PC-9 (cell line): ENCODE results near the gene STIL. TPM values are rescaled to one million over a fixed set of nuclear protein-coding genes. Genes with fewer than 3 reads are reported as not detected.
A peak's percentile ranks its signal among the peaks of the same experiment; 100 is the strongest.
"Not testable (repeated sequence)": the region's sequence is repeated elsewhere in the genome, so short reads cannot be mapped to it uniquely, and the experiment has no call there.

Source experiments
- BruUV-seq: library from RNA; stranded (reverse); fragments of 400-500 nt; replicated peaks from 2 replicates; lab custom pipeline; 2021; lab: Mats Ljungman, UMichigan
- CTCF ChIA-PET: fragments of 300-600 bp; sonication (Branson Sonifier 250); formaldehyde crosslinking; loops from one replicate; lab custom pipeline; 2022; ENCODE audit warnings: antibody characterized with exemption; lab: Charles Lee
- POLR2A ChIA-PET: fragments of 300-600 bp; sonication (Branson Sonifier 250); formaldehyde crosslinking; loops from one replicate; lab custom pipeline; 2022; ENCODE audit warnings: antibody characterized with exemption; ENCODE audit not compliant: unreplicated experiment; lab: Charles Lee
- DNase-seq, 2 experiments: peaks; one replicate each; pipeline versions ENCODE4 v3.0.0 to v3.0.0-alpha.2; 2015 to 2022; ENCODE audit warnings: mixed read lengths in 1 of 2
- H2AFZ ChIP-seq: fragments of 200-600 bp; sonication (generic); 2 replicates; pipeline ENCODE4 v1.8.1; 2017; ENCODE audit warnings: antibody characterized with exemption
- H3F3A ChIP-seq: fragments of 200-600 bp; sonication (generic); 2 replicates; pipeline ENCODE4 v1.8.1; 2017; ENCODE audit warnings: antibody characterized with exemption, mild to moderate bottlenecking, low read depth; ENCODE audit not compliant: insufficient read depth
- H3K27ac ChIP-seq: fragments of 200-600 bp; sonication (generic); 2 replicates; pipeline ENCODE4 v1.6.1; 2016; ENCODE audit warnings: mixed run types
- H3K27me3 ChIP-seq: fragments of 200-600 bp; sonication (generic); 2 replicates; pipeline ENCODE4 v1.6.1; 2016; ENCODE audit warnings: low read depth, mixed run types; ENCODE audit not compliant: insufficient read depth
- H3K36me3 ChIP-seq: fragments of 200-600 bp; sonication (generic); 2 replicates; pipeline ENCODE4 v1.6.1; 2016; ENCODE audit warnings: low read depth, mixed run types
- H3K4me1 ChIP-seq: fragments of 200-600 bp; sonication (generic); replicated peaks from 2 replicates; pipeline ENCODE4 v1.6.1; 2016; ENCODE audit warnings: mixed run types; ENCODE audit not compliant: insufficient read depth
- H3K4me2 ChIP-seq: fragments of 200-600 bp; sonication (generic); 2 replicates; pipeline ENCODE4 v1.6.1; 2017; ENCODE audit warnings: mixed run types
- H3K4me3 ChIP-seq: fragments of 200-600 bp; sonication (generic); 2 replicates; pipeline ENCODE4 v1.6.1; 2016; ENCODE audit warnings: mixed run types
- H3K79me2 ChIP-seq: fragments of 200-600 bp; sonication (generic); 2 replicates; pipeline ENCODE4 v1.6.1; 2017; ENCODE audit warnings: low read depth, mixed run types
- H3K9me2 ChIP-seq: fragments of 200-600 bp; sonication (generic); 2 replicates; pipeline ENCODE4 v1.8.1; 2017; ENCODE audit warnings: mild to moderate bottlenecking; ENCODE audit not compliant: insufficient read depth
- H3K9me3 ChIP-seq: fragments of 200-600 bp; sonication (generic); 2 replicates; pipeline ENCODE4 v1.8.1; 2016; ENCODE audit warnings: low read depth; ENCODE audit not compliant: insufficient read depth
- H4K20me1 ChIP-seq: fragments of 200-600 bp; sonication (generic); 2 replicates; pipeline ENCODE4 v1.8.1; 2017; ENCODE audit not compliant: insufficient read depth
- EZH2 ChIP-seq: fragments of 200-600 bp; sonication (generic); IDR thresholded peaks from 2 replicates; pipeline ENCODE4 v1.8.0; 2017; ENCODE audit warnings: antibody characterized with exemption, low read depth
- intact Hi-C: fragments of 100-400 bp; cut with micrococcal nuclease; formaldehyde crosslinking; loops from one replicate; pipeline ENCODE4 v1.10.0; 2022; ENCODE audit not compliant: unreplicated experiment
- total RNA-seq: library from RNA; stranded (reverse); gene quantifications from 2 replicates; pipeline ENCODE4 v1.2.3, GENCODE V29; 2021
- TF ChIP-seq, protein P1 (sequence below): fragments of 200-600 bp; sonication (generic); conservative IDR thresholded peaks from 2 replicates; pipeline ENCODE4 v1.6.1; 2017; ENCODE audit warnings: mixed run types, antibody characterized with exemption, mild to moderate bottlenecking, moderate library complexity

Gene STIL
- total RNA-seq, 1 experiment from 2014 or later = 37.0 TPM

DNA sequence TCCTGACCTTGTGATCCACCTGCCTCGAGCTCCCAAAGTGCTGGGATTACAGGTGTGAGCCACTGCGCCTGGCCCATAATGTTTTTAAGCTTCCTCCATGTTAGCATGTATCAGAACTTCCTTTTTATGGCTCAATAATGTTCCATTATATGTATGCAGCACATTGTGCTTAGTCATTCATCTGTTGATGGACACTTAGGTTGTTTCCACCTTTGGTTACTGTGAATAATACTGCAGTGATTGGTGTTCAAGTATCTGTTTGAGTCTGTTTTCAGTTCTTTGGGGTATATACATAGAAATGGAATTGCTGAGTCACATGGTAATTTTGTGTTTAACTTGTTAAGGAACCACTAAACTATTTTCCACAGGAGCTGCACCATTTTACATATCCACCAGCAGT, 37.4 kb upstream of the STIL start:
- peak overlapping the region; percentile 52 for H3K27ac ChIP-seq
- H3F3A ChIP-seq = no peaks in the 10 kb centered on the region
- ChIA-PET POLR2A (no interaction called here), CTCF (no interaction called here)
- TF ChIP-seq, protein P1, sequence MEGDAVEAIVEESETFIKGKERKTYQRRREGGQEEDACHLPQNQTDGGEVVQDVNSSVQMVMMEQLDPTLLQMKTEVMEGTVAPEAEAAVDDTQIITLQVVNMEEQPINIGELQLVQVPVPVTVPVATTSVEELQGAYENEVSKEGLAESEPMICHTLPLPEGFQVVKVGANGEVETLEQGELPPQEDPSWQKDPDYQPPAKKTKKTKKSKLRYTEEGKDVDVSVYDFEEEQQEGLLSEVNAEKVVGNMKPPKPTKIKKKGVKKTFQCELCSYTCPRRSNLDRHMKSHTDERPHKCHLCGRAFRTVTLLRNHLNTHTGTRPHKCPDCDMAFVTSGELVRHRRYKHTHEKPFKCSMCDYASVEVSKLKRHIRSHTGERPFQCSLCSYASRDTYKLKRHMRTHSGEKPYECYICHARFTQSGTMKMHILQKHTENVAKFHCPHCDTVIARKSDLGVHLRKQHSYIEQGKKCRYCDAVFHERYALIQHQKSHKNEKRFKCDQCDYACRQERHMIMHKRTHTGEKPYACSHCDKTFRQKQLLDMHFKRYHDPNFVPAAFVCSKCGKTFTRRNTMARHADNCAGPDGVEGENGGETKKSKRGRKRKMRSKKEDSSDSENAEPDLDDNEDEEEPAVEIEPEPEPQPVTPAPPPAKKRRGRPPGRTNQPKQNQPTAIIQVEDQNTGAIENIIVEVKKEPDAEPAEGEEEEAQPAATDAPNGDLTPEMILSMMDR = no peak
- no peak for TF ChIP-seq EZH2
- no peak overlapping the region for H3K4me2 ChIP-seq
- H3K9me2 ChIP-seq = no peaks in the 10 kb centered on the region
- no peak for DNase-seq
- no peak overlapping the region for H2AFZ ChIP-seq
- peaks cover 55% of the 10 kb centered on the region for H3K79me2 ChIP-seq
- no peaks in the 10 kb centered on the region for H3K9me3 ChIP-seq
- no peaks in the 10 kb centered on the region for H3K36me3 ChIP-seq
- intact Hi-C loops = no loop called here
- 0 out of 2 replicates have a peak, but pooled peaks cover 4% of the 10 kb centered on the region for H3K4me1 ChIP-seq
- no TSS peak for BruUV-seq
- no peaks in the 10 kb centered on the region for H3K27me3 ChIP-seq
- no peak overlapping the region for H3K4me3 ChIP-seq
- no peaks in the 10 kb centered on the region for H4K20me1 ChIP-seq

DNA sequence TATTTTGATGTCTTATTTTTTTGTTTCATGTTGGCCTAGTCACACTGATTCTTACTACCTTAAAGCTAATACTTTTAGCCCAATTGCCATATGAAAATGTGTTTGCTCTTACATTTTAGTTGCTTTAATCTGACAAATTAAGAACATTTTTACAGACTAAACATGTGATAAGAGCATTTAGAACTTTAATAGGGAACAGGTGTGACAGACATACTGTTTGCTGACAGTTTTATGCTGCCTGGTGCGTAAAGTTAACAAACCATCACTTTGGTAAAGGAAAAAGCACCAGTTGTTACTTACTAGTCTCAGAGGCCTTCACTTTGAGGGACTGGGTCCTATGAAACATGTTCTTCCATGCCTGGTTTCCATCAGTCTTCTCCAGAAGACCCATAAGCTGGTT, 34.3 kb upstream of the STIL start:
- ChIA-PET CTCF (interaction anchor here (0.6 to 0.7 kb wide), 2 partner anchors 25 to 80 kb away, joined by 3 to 4 read pairs; no protein-coding TSS in a partner anchor), POLR2A (no interaction called here)
- no peak overlapping the region for H3K4me2 ChIP-seq
- no peak overlapping the region for H3K4me3 ChIP-seq
- TF ChIP-seq, protein P1 = no peak
- no peak for TF ChIP-seq EZH2
- H3K9me2 ChIP-seq = no peaks in the 10 kb centered on the region
- no peaks in the 10 kb centered on the region for H3F3A ChIP-seq
- H3K79me2 ChIP-seq = peaks cover 48% of the 10 kb centered on the region
- no peak overlapping the region for H3K27ac ChIP-seq
- no TSS peak for BruUV-seq
- no peak for DNase-seq
- H3K27me3 ChIP-seq = no peaks in the 10 kb centered on the region
- H3K36me3 ChIP-seq = 0 out of 2 replicates have a peak, but pooled peaks cover 3% of the 10 kb centered on the region
- no peaks in the 10 kb centered on the region for H4K20me1 ChIP-seq
- no peak overlapping the region for H2AFZ ChIP-seq
- intact Hi-C loops = no loop called here
- H3K4me1 ChIP-seq = 0 out of 2 replicates have a peak, but pooled peaks cover 4% of the 10 kb centered on the region
- no peaks in the 10 kb centered on the region for H3K9me3 ChIP-seq

- intact Hi-C loops = no loop called here
- Histone ChIP-seq H3K27me3 (no peaks in the 10 kb centered on the region), H3K36me3 (0 out of 2 replicates have a peak, but pooled peaks cover 3% of the 10 kb centered on the region), H4K20me1 (no peaks in the 10 kb centered on the region), H3K4me2 (no peak overlapping the region), H3K9me3 (no peaks in the 10 kb centered on the region), H3K9me2 (no peaks in the 10 kb centered on the region), H2AFZ (no peak overlapping the region), H3K4me1 (0 out of 2 replicates have a peak, but pooled peaks cover 4% of the 10 kb centered on the region), H3K79me2 (peaks cover 43% of the 10 kb centered on the region), H3K27ac (no peak overlapping the region), H3K4me3 (no peak overlapping the region), H3F3A (no peaks in the 10 kb centered on the region)
- no peak for DNase-seq
- BruUV-seq = no TSS peak
- TF ChIP-seq, protein P1 = no peak
- no peak for TF ChIP-seq EZH2
- ChIA-PET CTCF (interaction anchor here (0.7 kb wide), 1 partner anchor 25 kb away, joined by 3 read pairs; no protein-coding TSS in a partner anchor), POLR2A (no interaction called here)
Observed at GRCh38 chr1:47347735-47348134, 33.8 kb upstream of the STIL start.

DNA sequence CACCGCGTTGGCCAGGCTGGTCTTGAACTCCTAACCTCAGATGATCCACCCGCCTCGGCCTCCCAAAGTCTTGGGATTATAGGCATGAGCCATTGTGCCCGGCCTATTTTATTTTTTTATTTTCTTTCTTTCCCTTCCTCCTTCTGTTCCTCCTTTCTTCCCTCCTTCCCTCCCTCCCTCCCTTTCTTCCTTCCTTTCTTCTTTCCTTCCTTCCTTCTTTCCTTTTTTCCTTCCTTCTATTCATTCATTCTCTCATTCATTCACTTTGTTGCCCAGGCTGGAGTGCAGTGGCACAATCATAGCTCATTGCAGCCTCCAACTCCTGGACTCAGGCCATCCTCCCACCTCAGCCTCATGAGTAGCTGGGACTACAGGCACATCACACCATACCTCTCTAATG, 33.0 kb upstream of the STIL start:
- H3K4me1 ChIP-seq, H2AFZ ChIP-seq, H3K4me3 ChIP-seq, BruUV-seq, POLR2A ChIA-PET, H3K9me2 ChIP-seq, intact Hi-C loops, H3K27me3 ChIP-seq, H3K27ac ChIP-seq, H3F3A ChIP-seq, H3K4me2 ChIP-seq, CTCF ChIA-PET, H4K20me1 ChIP-seq, DNase-seq, H3K9me3 ChIP-seq, H3K36me3 ChIP-seq: not testable (repeated sequence)
- H3K79me2 ChIP-seq = peaks cover 37% of the 10 kb centered on the region
